Hepatocyte (in vitro differentiated cells): Measurements from ENCODE around the gene MRPS9. TPM values are rescaled to one million over a fixed set of nuclear protein-coding genes. Genes with fewer than 3 reads are reported as not detected.

ENCODE experiments used
- DNase-seq: peaks from one replicate; pipeline ENCODE4 v3.0.0-alpha.2; 2016; ENCODE audit warnings: low spot score
- H2AFZ ChIP-seq: fragments of 200-600 bp; sonication (generic); 2 replicates; pipeline ENCODE4 v1.6.0; 2016; ENCODE audit warnings: antibody characterized with exemption, mild to moderate bottlenecking
- H3K27ac ChIP-seq: fragments of 200-600 bp; sonication (generic); 2 replicates; pipeline ENCODE4 v1.5.1; 2016; ENCODE audit warnings: mild to moderate bottlenecking
- H3K27me3 ChIP-seq: fragments of 200-600 bp; sonication (generic); 2 replicates; pipeline ENCODE4 v1.6.1; 2016
- H3K36me3 ChIP-seq: fragments of 200-600 bp; sonication (generic); replicated peaks from 2 replicates; pipeline ENCODE4 v1.5.1; 2016; ENCODE audit warnings: low read depth; ENCODE audit not compliant: insufficient read depth
- H3K4me1 ChIP-seq: fragments of 200-600 bp; sonication (generic); 2 replicates; pipeline ENCODE4 v1.5.1; 2016; ENCODE audit warnings: mild to moderate bottlenecking, moderate library complexity; ENCODE audit not compliant: insufficient read depth
- H3K4me2 ChIP-seq: fragments of 200-600 bp; sonication (generic); 2 replicates; pipeline ENCODE4 v1.6.0; 2016
- H3K4me3 ChIP-seq: fragments of 200-600 bp; sonication (generic); 2 replicates; pipeline ENCODE4 v1.5.1; 2016; ENCODE audit warnings: mild to moderate bottlenecking
- H3K79me2 ChIP-seq: fragments of 200-600 bp; sonication (generic); 2 replicates; pipeline ENCODE4 v1.6.0; 2017; ENCODE audit warnings: mild to moderate bottlenecking
- H3K9me2 ChIP-seq: fragments of 200-600 bp; sonication (generic); replicated peaks from 2 replicates; pipeline ENCODE4 v1.6.0; 2017; ENCODE audit warnings: mild to moderate bottlenecking; ENCODE audit not compliant: insufficient read depth
- H3K9me3 ChIP-seq: fragments of 200-600 bp; sonication (generic); 2 replicates; pipeline ENCODE4 v1.5.1; 2016; ENCODE audit warnings: low read depth, mild to moderate bottlenecking
- H4K20me1 ChIP-seq: fragments of 200-600 bp; sonication (generic); 2 replicates; pipeline ENCODE4 v1.6.0; 2016; ENCODE audit warnings: mild to moderate bottlenecking; ENCODE audit not compliant: insufficient read depth, poor library complexity, severe bottlenecking
- EZH2 ChIP-seq: fragments of 200-600 bp; sonication (generic); IDR thresholded peaks from 2 replicates; pipeline ENCODE4 v1.6.1; 2016; ENCODE audit warnings: antibody characterized with exemption, mild to moderate bottlenecking, borderline replicate concordance
- EZH2phosphoT487 ChIP-seq: fragments of 200-600 bp; sonication (generic); IDR thresholded peaks from one replicate; pipeline ENCODE4 v1.6.1; 2018; ENCODE audit warnings: antibody characterized with exemption, mild to moderate bottlenecking, low read depth, moderate library complexity; ENCODE audit not compliant: unreplicated experiment, severe bottlenecking
- WGBS: methylation state at CpG from one replicate; pipeline ENCODE4 v1.1.6; 2016; ENCODE audit warnings: low lambda C conversion rate; ENCODE audit errors: missing lambda C conversion rate; 5-methylcytosine and 5-hydroxymethylcytosine counted together
- polyA plus RNA-seq: library from polyadenylated mRNA; unstranded; fragments of >200 nt; fragmentation: Nextera tagmentation; extraction: Ambion mirVana; gene quantifications from 2 replicates; pipeline ENCODE4 v1.2.1, GENCODE V29; 2016
- total RNA-seq: library from RNA; depleted of rRNA; stranded (reverse); fragments of >200 nt; gene quantifications from 2 replicates; pipeline ENCODE4 v1.2.3, GENCODE V29; 2014
- TF ChIP-seq, protein P1 (sequence below): fragments of 200-600 bp; sonication (generic); IDR thresholded peaks from 2 replicates; pipeline ENCODE4 v1.5.1; 2016; ENCODE audit warnings: antibody characterized with exemption, mild to moderate bottlenecking; ENCODE audit not compliant: poor library complexity

Gene MRPS9
- total and polyA plus RNA-seq, 2 experiments from 2014 or later = 30.8 to 35.0 TPM

DNA sequence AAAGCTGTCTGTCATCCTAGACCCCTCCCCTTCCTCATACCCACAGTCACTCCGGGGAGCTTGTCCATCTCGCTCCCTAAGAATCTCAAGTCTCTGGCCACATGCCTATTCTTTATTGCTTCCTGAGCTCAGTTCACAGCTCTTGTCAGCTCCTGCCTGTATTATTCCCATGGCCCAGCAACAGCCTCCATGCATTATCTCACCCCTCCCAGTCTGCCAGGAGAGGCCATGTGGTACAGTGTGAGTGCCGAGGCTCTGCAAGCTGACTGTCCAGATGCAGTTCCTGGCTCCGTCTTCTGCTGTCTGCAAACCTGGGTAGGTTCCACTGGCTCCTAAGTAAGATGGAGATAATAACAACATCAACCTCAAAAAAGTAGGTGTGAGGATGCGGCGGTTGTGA lies 79.7 kb downstream of the MRPS9 start:
- Histone ChIP-seq H2AFZ (no peak overlapping the region), H3K4me2 (no peak overlapping the region), H4K20me1 (no peaks in the 10 kb centered on the region), H3K4me3 (no peak overlapping the region), H3K4me1 (no peaks in the 10 kb centered on the region), H3K27me3 (no peaks in the 10 kb centered on the region), H3K9me3 (no peaks in the 10 kb centered on the region), H3K79me2 (no peaks in the 10 kb centered on the region), H3K36me3 (no peaks in the 10 kb centered on the region), H3K27ac (no peak overlapping the region), H3K9me2 (no peaks in the 10 kb centered on the region)
- TF ChIP-seq EZH2 = no peak
- TF ChIP-seq, protein P1, sequence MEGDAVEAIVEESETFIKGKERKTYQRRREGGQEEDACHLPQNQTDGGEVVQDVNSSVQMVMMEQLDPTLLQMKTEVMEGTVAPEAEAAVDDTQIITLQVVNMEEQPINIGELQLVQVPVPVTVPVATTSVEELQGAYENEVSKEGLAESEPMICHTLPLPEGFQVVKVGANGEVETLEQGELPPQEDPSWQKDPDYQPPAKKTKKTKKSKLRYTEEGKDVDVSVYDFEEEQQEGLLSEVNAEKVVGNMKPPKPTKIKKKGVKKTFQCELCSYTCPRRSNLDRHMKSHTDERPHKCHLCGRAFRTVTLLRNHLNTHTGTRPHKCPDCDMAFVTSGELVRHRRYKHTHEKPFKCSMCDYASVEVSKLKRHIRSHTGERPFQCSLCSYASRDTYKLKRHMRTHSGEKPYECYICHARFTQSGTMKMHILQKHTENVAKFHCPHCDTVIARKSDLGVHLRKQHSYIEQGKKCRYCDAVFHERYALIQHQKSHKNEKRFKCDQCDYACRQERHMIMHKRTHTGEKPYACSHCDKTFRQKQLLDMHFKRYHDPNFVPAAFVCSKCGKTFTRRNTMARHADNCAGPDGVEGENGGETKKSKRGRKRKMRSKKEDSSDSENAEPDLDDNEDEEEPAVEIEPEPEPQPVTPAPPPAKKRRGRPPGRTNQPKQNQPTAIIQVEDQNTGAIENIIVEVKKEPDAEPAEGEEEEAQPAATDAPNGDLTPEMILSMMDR = no peak
- no peak for TF ChIP-seq EZH2phosphoT487
- WGBS = 70% methylated on average over 6 of the region's 6 CpGs
- no peak for DNase-seq

DNA sequence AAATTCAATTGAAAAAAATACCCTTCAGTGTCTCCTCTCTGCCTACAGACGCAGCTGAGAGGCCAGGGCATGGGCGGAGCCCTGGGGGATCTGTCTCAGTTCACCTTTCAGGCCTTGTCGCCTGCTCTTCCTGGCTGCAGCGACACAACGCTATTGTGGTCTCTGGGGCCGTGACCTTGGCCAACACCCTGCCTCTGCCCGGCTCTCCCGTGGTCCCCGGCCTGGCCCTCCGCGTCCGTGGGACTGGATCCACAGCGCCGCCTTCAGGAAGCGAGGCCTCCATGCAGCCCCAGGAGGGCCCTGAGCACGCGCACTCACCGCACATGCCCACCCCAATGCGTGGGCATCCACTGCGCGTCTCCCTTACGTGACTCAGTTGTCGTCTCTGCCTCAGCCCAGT lies 81.1 kb downstream of the MRPS9 start:
- WGBS = 49% methylated on average over 23 of the region's 23 CpGs
- peak; percentile 27 for DNase-seq
- H3K9me2 ChIP-seq = no peaks in the 10 kb centered on the region
- peak overlapping the region; percentile 55 for H3K4me2 ChIP-seq
- no peaks in the 10 kb centered on the region for H3K79me2 ChIP-seq
- H3K27me3 ChIP-seq = no peaks in the 10 kb centered on the region
- no peaks in the 10 kb centered on the region for H3K4me1 ChIP-seq
- H3K9me3 ChIP-seq = no peaks in the 10 kb centered on the region
- no peak overlapping the region for H3K27ac ChIP-seq
- no peak overlapping the region for H3K4me3 ChIP-seq
- TF ChIP-seq EZH2phosphoT487 = no peak
- TF ChIP-seq, protein P1 = peak; percentile 45
- no peaks in the 10 kb centered on the region for H4K20me1 ChIP-seq
- H3K36me3 ChIP-seq = no peaks in the 10 kb centered on the region
- no peak overlapping the region for H2AFZ ChIP-seq

DNA sequence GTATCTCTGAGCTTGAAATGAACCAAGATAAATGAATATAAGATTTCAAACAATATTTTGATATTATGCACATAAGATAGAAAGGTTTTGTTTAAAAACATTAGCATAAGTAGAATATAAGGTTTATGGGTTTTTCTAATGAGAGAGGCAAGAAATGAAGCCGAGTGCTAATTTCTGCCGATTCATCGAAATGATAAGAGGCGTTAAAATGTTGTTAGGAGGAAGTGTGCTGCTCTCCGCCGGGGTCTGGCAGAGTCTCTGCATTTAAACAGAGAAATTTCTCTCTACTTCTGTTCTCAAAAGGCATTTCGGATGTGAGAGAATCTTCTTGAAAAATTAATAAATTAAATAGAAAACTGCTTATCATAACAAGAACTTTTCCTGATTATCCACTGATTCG lies 83.6 kb downstream of the MRPS9 start:
- WGBS = 76% methylated on average over 8 of the region's 8 CpGs
- no peak overlapping the region for H3K4me2 ChIP-seq
- TF ChIP-seq EZH2phosphoT487 = no peak
- TF ChIP-seq EZH2 = no peak
- TF ChIP-seq, protein P1 = no peak
- H3K36me3 ChIP-seq = no peaks in the 10 kb centered on the region
- no peaks in the 10 kb centered on the region for H3K9me3 ChIP-seq
- no peaks in the 10 kb centered on the region for H3K79me2 ChIP-seq
- no peaks in the 10 kb centered on the region for H3K27me3 ChIP-seq
- no peak overlapping the region for H3K4me3 ChIP-seq
- H3K9me2 ChIP-seq = no peaks in the 10 kb centered on the region
- DNase-seq = no peak
- H2AFZ ChIP-seq = no peak overlapping the region
- H3K27ac ChIP-seq = no peak overlapping the region
- H3K4me1 ChIP-seq = no peaks in the 10 kb centered on the region
- no peaks in the 10 kb centered on the region for H4K20me1 ChIP-seq

DNA sequence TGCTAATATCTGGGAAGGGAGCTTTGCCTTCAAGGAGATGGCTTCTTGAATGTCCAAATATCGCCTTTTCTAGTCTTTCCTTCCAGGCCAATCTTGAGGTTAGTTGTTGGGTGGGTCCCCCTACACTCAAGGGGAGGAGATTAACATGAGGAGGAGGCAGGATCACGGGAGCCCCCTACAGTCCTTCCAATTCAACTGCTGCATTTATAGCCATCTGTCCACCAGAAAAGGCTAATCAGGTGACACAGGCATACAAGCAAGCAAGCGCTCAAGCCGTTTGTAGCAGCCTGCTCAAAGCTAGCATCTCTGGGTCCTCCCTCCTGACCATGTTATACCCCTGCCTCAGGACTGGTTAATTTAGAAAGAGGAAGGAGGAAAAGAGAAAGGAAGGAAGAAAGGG lies 87.6 kb downstream of the MRPS9 start:
- no peaks in the 10 kb centered on the region for H3K9me3 ChIP-seq
- H3K27me3 ChIP-seq = no peaks in the 10 kb centered on the region
- no peaks in the 10 kb centered on the region for H3K9me2 ChIP-seq
- no peak for TF ChIP-seq EZH2
- no peak for TF ChIP-seq EZH2phosphoT487
- TF ChIP-seq, protein P1 = no peak
- no peaks in the 10 kb centered on the region for H3K4me1 ChIP-seq
- no peak overlapping the region for H2AFZ ChIP-seq
- no peak for DNase-seq
- no peak overlapping the region for H3K27ac ChIP-seq
- H3K4me3 ChIP-seq = no peak overlapping the region
- WGBS = 37% methylated on average over 4 of the region's 4 CpGs
- no peaks in the 10 kb centered on the region for H3K79me2 ChIP-seq
- H4K20me1 ChIP-seq = no peaks in the 10 kb centered on the region
- no peaks in the 10 kb centered on the region for H3K36me3 ChIP-seq
- H3K4me2 ChIP-seq = no peak overlapping the region
